Stimulated activated naive CD8-positive, alpha-beta T cell treated with anti-CD3 and anti-CD28 coated beads, Interleukin-15, Interleukin-2, amounts not matched to agents 100 ng/mL and 50 ng/mL, for 24 hours (primary cell): ENCODE results near the gene RTKN2.

ENCODE experiments used
- H3K27ac Mint-ChIP-seq: one replicate; pipeline ENCODE4 v1.8.0; 2021; ENCODE audit warnings: mild to moderate bottlenecking, mixed read lengths
- H3K27me3 Mint-ChIP-seq: one replicate; pipeline ENCODE4 v1.8.0; 2021; ENCODE audit warnings: mixed read lengths
- H3K36me3 Mint-ChIP-seq: one replicate; pipeline ENCODE4 v1.8.0; 2021; ENCODE audit warnings: low read depth, mixed read lengths
- H3K4me1 Mint-ChIP-seq: one replicate; pipeline ENCODE4 v1.8.0; 2021; ENCODE audit warnings: low read depth, mixed read lengths
- H3K4me3 Mint-ChIP-seq: one replicate; pipeline ENCODE4 v1.8.0; 2021; ENCODE audit warnings: mild to moderate bottlenecking, mixed read lengths
- H3K9me3 Mint-ChIP-seq: one replicate; pipeline ENCODE4 v1.8.0; 2021; ENCODE audit warnings: mixed read lengths

The RTKN2 gene

GRCh38 chr10:62224606-62225005 is 44.0 kb downstream of the RTKN2 start:
- Mint-ChIP-seq H3K36me3 (no peaks in the 10 kb centered on the region), H3K4me1 (no peaks in the 10 kb centered on the region), H3K4me3 (no peak overlapping the region), H3K27me3 (no peaks in the 10 kb centered on the region), H3K9me3 (no peaks in the 10 kb centered on the region), H3K27ac (no peak overlapping the region)

GRCh38 chr10:62217683-62218082 is 51.0 kb downstream of the RTKN2 start:
- Mint-ChIP-seq H3K27me3 (no peaks in the 10 kb centered on the region), H3K9me3 (no peaks in the 10 kb centered on the region), H3K4me3 (no peak overlapping the region), H3K36me3 (no peaks in the 10 kb centered on the region), H3K4me1 (no peaks in the 10 kb centered on the region), H3K27ac (no peak overlapping the region)

- H3K4me1 Mint-ChIP-seq, result no peaks in the 10 kb centered on the region
Measured at GRCh38 chr10:62214364-62214874, 54.2 kb downstream of the RTKN2 start.

GRCh38 chr10:62205750-62206399 is 62.8 kb downstream of the RTKN2 start:
- H3K27me3 Mint-ChIP-seq, result no peaks in the 10 kb centered on the region
- no peaks in the 10 kb centered on the region for H3K9me3 Mint-ChIP-seq
- H3K4me3 Mint-ChIP-seq, result no peak overlapping the region
- no peak overlapping the region for H3K27ac Mint-ChIP-seq
- peaks cover 3% of the 10 kb centered on the region for H3K36me3 Mint-ChIP-seq
- peaks cover 3% of the 10 kb centered on the region for H3K4me1 Mint-ChIP-seq

More at GRCh38 chr10:62214364-62214874, 54.2 kb downstream of the RTKN2 start:
- Mint-ChIP-seq H3K27ac (no peak overlapping the region), H3K9me3 (no peaks in the 10 kb centered on the region), H3K36me3 (peaks cover 3% of the 10 kb centered on the region), H3K27me3 (no peaks in the 10 kb centered on the region), H3K4me3 (no peak overlapping the region)

DNA sequence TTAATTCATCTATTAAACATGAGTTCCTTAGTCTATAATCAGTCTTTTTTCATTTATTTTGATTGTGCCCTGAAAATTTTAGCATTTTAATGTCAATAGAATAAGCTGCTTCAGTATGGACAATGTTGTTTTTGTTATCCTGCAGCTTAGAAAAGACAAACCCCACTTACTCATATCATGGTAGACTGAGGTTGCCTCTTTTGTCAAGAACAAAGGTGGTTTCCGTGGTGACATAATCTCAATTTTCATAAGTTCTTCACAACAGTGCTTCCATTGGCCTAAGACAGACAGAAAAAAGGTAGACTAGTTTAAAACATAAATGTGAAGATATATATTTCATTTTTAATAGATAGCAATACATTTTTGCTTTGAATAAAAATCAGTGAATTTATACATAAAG is 69.1 kb downstream of the RTKN2 start:
- Mint-ChIP-seq H3K27me3 (no peaks in the 10 kb centered on the region), H3K9me3 (no peaks in the 10 kb centered on the region), H3K4me1 (peaks cover 33% of the 10 kb centered on the region), H3K27ac (no peak overlapping the region), H3K36me3 (no peaks in the 10 kb centered on the region), H3K4me3 (no peak overlapping the region)

- no peak overlapping the region for H3K4me3 Mint-ChIP-seq
- no peak overlapping the region for H3K27ac Mint-ChIP-seq
Measured at GRCh38 chr10:62196528-62196927, 72.1 kb downstream of the RTKN2 start.

DNA sequence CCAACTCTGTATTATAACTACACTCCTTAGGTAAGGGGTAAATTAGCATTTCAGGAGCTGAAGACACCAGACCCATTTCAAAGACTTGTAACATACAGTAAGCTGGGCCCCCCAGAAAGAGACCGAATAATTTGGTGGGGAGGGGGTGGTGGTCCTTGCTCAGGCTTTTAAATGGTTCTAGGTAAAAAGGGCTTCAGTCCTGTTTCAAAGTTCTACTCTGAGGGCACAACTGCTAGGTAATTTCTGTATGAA is 73.0 kb downstream of the RTKN2 start:
- Mint-ChIP-seq H3K27me3 (no peaks in the 10 kb centered on the region), H3K4me1 (peaks cover 30% of the 10 kb centered on the region), H3K4me3 (no peak overlapping the region), H3K36me3 (no peaks in the 10 kb centered on the region), H3K27ac (no peak overlapping the region), H3K9me3 (peaks cover 3% of the 10 kb centered on the region)

More at GRCh38 chr10:62196528-62196927, 72.1 kb downstream of the RTKN2 start:
- Mint-ChIP-seq H3K36me3 (no peaks in the 10 kb centered on the region), H3K9me3 (no peaks in the 10 kb centered on the region), H3K27me3 (no peaks in the 10 kb centered on the region), H3K4me1 (peaks cover 33% of the 10 kb centered on the region)

DNA sequence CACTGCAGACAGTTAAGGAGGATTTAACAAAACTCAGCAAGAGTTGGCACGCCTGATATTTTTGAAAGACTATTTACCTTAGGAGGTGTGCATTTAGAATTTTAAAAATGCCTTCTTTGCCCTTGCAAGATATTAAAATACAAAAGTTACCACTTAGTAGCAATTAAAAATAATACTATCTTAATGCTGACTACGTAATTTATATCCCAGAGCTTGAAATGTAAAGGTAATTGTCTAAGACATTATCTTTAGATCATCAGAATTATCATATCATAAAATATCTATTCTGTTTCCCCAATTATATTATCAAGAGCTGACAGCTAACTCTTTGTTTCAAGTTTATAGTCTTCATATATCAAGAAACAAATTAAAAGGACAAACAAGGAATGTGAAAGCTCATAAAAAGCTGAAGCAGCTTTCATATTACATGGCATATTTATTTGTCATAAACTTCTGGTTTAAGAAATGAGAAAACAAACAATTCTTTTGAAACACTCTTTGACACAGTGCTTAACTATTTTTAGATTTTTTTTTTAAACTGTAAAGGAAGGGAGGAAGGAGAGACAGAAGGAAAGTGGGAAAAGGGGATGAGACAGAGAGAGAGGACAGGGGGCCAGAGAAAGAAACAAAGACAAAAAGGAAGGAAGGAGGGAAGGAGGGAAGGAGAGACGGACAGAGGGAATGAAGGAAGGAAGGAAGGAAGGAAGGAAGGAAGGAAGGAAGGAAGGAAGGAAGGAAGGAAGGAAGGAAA is 73.5 kb downstream of the RTKN2 start:
- H3K4me3 Mint-ChIP-seq, result no peak overlapping the region
- H3K27me3 Mint-ChIP-seq, result no peaks in the 10 kb centered on the region
- H3K36me3 Mint-ChIP-seq, result no peaks in the 10 kb centered on the region
- peak overlapping the region; percentile 32 for H3K27ac Mint-ChIP-seq
- H3K9me3 Mint-ChIP-seq, result peaks cover 4% of the 10 kb centered on the region
- peaks cover 30% of the 10 kb centered on the region for H3K4me1 Mint-ChIP-seq

DNA sequence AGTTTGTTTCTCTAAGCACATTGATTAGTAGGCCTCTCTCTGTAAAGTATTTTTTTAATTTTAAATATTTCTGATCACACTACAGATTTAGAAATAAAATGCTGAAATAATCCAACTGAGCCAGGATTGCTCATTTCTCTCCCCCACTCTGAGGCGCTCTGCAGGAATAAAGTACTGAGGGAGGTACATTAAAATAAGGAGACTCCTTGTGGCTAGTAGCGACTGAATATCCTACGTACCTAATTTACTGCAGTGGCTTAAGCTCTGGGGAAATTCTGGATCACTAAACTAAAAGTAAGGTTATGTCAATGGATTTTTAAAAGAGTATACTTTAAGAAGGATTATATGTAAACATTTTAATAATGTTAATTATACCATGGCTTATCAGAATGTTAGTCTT is 75.2 kb downstream of the RTKN2 start:
- H3K4me1 Mint-ChIP-seq, result peaks cover 31% of the 10 kb centered on the region
- H3K27ac Mint-ChIP-seq, result no peak overlapping the region
- no peaks in the 10 kb centered on the region for H3K27me3 Mint-ChIP-seq
- H3K36me3 Mint-ChIP-seq, result no peaks in the 10 kb centered on the region
- H3K4me3 Mint-ChIP-seq, result no peak overlapping the region
- H3K9me3 Mint-ChIP-seq, result peaks cover 7% of the 10 kb centered on the region

DNA sequence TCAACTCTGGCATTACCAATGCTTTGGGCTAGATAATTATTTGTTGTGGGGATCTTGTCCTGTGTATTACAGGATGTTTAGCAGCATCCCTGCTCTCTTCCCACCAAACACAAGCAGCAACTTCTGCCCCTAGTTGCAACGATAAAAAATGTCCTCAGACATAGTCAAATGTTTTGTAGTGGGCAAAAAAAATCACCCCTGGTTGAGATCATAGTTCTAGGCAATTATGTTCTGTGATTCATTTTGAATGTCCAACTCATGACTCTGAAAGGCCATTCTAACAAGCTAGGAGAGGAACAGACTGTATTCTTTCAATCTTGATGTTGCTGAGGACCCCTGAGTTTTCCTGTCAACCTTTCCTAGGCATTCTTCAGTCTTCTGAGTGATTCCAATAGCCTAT is 79.5 kb downstream of the RTKN2 start:
- Mint-ChIP-seq H3K4me1 (peaks cover 55% of the 10 kb centered on the region), H3K27ac (no peak overlapping the region), H3K27me3 (no peaks in the 10 kb centered on the region), H3K9me3 (peaks cover 11% of the 10 kb centered on the region), H3K36me3 (peaks cover 5% of the 10 kb centered on the region), H3K4me3 (no peak overlapping the region)

GRCh38 chr10:62188021-62188616 is 80.5 kb downstream of the RTKN2 start:
- peaks cover 11% of the 10 kb centered on the region for H3K9me3 Mint-ChIP-seq
- H3K4me3 Mint-ChIP-seq, result peak overlapping the region; percentile 30
- H3K27ac Mint-ChIP-seq, result peak overlapping the region; percentile 99
- no peaks in the 10 kb centered on the region for H3K27me3 Mint-ChIP-seq
- peaks cover 5% of the 10 kb centered on the region for H3K36me3 Mint-ChIP-seq
- peaks cover 65% of the 10 kb centered on the region for H3K4me1 Mint-ChIP-seq

DNA sequence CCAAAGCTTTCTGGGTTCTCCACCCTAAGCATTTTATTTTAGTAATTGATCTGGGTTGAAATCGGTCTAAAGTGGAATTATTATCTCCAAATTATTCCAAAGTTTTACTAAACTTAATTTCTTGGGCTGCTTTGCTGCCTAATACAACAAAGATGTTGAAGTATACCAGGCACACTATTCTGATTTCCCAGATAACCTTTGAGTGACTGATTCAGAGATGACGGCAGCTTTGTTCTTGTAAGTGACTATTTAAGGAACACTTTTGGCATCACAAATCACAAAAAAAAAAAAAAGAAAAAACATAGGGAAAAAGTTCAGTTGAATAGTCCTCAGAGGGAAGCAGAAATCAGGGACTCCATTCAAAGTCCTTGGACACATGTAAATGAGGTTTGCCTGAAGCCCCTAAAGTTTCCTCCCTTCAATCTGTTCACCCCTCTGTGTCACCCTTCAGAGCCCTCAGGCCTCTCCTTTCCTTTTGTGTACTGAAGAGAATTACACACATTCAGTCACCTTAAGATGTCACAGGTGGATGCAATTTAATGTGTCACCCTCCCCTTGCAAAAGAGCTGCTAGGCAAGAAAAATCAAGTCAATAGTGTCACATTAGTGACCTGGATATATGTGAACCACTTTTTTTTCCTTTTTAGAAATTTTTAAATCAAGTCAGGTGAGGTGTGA is 81.5 kb downstream of the RTKN2 start:
- Mint-ChIP-seq H3K4me1 (peaks cover 75% of the 10 kb centered on the region), H3K36me3 (peaks cover 6% of the 10 kb centered on the region), H3K27me3 (no peaks in the 10 kb centered on the region), H3K4me3 (peak overlapping the region; percentile 19), H3K9me3 (peaks cover 11% of the 10 kb centered on the region), H3K27ac (peak overlapping the region; percentile 99)

DNA sequence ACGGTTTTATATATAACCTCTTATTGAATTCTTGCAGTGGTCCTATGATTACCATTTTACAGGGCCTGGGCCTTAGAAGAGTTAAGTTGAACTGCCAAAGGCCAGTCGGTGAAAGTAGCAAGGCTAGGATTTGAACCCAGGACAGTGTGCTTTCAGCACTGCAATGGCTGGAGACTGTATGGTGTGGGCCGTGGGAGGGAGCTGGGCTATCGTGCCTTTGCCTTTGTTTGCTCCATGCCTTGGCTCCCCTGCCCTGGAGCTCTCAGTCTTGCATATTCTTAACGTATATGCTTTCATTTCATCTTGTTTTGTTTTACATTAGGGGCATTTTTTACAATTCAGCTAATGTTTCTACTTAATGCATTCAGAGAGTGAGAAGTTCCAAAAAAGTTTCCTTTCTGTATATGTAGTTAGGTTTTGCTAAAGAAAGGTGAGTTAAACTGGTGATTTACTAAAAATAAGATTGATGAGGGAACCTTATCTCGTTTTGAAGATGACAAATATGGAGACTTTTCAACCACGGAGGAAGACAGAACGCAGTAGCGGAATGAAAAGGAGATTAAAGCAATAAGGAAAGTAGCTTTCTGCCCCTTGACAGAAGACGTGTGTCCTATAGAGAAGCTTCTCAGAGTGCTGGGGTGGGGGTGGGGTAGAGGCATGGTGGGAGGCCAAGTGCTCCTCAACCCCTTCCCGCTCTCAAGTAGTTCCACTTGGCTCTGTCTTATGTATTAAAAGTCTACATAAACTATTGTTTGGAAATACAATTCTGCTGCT is 82.5 kb downstream of the RTKN2 start:
- Mint-ChIP-seq H3K27ac (peak overlapping the region; percentile 99), H3K9me3 (peaks cover 13% of the 10 kb centered on the region), H3K4me3 (peak overlapping the region; percentile 63), H3K4me1 (peaks cover 86% of the 10 kb centered on the region), H3K36me3 (peaks cover 15% of the 10 kb centered on the region), H3K27me3 (no peaks in the 10 kb centered on the region)
